DMS53 (cell line): ENCODE data around the gene TEN1.
A peak's percentile ranks its signal among the peaks of the same experiment; 100 is the strongest.

Source experiments
- DNase-seq: peaks from one replicate; lab custom pipeline; 2025; lab: John Stamatoyannopoulos, UW

TEN1 gene

GRCh38 chr17:75976175-75976848 is 2.7 kb upstream of the TEN1 start:
- DNase-seq, result no peak

- peak; percentile 92 for DNase-seq
These were observed 706 bp downstream of the TEN1 start for GRCh38 chr17:75979705-75980187.

DNA sequence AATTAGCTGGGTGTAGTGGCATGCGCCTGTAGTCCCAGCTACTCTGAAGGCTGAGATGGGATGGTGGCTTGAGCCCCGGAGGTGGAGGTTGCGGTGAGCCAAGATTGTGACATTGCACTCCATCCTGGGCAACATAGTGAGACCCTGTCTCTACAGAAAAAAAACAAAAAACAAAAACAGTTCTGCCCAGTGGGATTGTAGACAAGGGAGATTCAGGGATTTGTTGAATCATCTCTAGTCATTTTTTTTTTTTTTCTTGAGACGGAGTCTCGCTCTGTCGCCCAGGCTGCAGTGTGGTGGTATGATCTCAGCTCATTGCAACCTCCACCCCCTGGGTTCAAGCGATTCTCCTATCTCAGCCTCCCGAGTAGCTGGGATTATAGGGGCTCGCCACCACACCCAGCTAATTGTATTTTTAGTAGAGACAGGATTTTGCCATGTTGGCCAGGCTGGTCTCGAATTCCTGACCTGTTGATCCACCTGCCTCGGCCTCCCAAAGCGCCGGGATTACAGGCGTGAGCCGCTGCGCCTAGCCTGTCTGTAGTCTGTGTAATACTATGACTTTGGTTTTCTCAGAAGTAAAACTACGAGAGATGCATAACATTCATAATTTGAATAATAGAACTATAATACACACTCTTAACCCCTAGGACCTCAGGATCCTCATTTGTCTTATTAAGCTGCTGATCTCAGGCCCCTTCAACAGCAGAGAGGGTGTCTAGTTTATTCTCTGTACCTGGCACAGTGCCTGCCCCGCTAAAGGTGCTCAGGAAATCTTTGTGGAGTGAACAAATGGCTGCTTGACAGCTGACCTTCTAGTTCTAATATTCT is 1.4 kb downstream of the TEN1 start:
- peak; percentile 17 for DNase-seq

DNA sequence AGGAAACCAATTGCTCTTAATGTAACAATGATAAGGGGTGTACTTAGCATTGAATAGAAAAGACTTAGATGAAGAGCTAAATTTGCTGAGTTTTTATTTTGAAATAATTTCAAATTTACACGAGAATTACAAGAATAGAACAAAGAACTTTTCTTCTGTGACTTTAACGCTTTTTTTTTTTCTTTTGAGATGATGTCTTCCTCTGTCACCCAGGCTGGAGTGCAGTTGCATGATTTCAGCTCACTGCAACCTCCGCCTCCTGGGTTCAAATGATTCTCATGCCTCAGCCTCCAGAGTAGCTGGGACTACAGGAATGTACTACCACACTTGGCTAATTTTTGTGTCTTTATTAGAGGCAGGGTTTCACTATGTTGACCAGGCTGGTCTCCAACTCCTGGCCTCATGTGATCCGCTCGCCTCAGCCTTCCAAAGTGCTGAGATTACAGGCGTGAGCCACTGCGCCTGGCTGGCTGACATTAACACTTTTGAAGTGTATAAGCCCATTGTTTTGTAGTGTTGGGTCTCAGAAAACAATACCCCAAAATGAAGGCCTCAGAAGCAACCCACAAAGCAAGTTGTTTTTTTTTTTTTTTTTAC is 2.1 kb downstream of the TEN1 start:
- DNase-seq, result no peak

- DNase-seq, result no peak
These were observed 4.6 kb downstream of the TEN1 start for GRCh38 chr17:75983501-75984181.

DNA sequence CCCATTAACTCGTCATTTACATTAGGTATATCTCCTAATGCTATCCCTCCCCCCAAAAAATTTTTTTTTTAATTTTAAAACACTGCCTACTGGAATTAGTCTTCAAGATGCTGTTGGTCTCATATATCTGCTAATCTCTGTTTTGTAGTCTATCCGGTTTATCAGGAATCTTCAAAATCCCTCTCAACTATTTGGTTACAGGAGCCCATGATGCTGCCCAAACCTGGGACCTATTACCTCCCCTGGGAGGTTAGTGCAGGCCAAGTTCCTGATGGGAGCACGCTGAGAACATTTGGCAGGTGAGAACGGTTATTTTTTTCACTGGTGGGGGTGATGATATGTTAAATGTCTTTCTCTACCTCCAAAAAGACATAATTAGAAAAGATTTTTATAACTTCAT is 6.9 kb downstream of the TEN1 start:
- no peak for DNase-seq

- no peak for DNase-seq
These were observed 8.0 kb downstream of the TEN1 start for GRCh38 chr17:75987041-75987440.

- DNase-seq, result no peak
These were observed 12.4 kb downstream of the TEN1 start for GRCh38 chr17:75991396-75991795.

- no peak for DNase-seq
These were observed 15.8 kb downstream of the TEN1 start for GRCh38 chr17:75994802-75995370.

DNA sequence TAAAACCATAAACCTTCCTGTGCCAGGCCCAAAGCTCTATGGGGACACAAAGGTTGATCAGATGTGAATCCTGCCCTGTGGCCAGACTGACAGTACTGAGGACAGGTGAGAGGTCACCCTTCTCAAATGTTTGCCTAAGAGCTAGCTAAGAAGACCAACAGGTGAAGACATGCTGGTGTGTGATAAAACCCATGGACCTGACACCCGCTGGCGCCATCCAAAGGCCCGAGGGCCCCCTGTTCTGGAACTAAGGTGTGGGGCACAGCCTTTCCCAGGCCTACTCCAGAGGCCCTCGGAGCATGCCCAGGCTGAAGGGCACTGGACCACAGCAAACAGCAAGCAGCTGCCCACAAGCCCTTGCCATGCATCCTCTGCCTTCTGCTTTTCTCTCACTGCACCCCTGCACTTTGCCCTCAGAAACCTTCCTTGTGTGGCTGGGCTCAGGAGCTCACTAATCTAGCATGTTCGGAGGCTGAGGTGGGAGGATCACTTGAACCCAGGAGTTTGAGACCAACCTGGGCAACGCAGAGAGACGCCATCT is 16.4 kb downstream of the TEN1 start:
- no peak for DNase-seq

GRCh38 chr17:75996665-75997590 is 17.9 kb downstream of the TEN1 start:
- DNase-seq, result no peak

DNA sequence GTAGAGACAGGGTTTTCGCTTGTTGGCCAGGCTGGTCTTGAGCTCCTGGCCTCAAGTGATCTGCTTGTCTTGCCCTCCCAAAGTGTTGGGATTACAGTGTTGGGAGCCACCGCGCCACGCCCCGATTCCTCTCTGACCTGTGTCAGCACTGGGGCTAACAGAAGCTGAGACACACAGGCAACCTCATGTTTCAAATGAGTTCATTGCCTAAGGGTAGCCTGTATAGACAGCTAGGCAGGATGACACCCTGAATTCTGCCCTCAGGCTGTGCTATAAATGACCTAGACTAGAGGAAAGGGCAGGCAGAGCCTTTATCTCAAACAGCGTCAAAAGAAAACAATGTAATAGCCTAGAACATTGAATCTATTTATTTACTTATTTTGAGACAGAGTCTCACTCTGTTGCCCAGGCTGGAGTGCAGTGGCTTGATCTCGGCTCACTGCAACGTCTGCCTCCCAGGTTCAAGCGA is 19.3 kb downstream of the TEN1 start:
- no peak for DNase-seq

- peak; percentile 61 for DNase-seq
These were observed 21.1 kb downstream of the TEN1 start for GRCh38 chr17:76000016-76000754.

DNA sequence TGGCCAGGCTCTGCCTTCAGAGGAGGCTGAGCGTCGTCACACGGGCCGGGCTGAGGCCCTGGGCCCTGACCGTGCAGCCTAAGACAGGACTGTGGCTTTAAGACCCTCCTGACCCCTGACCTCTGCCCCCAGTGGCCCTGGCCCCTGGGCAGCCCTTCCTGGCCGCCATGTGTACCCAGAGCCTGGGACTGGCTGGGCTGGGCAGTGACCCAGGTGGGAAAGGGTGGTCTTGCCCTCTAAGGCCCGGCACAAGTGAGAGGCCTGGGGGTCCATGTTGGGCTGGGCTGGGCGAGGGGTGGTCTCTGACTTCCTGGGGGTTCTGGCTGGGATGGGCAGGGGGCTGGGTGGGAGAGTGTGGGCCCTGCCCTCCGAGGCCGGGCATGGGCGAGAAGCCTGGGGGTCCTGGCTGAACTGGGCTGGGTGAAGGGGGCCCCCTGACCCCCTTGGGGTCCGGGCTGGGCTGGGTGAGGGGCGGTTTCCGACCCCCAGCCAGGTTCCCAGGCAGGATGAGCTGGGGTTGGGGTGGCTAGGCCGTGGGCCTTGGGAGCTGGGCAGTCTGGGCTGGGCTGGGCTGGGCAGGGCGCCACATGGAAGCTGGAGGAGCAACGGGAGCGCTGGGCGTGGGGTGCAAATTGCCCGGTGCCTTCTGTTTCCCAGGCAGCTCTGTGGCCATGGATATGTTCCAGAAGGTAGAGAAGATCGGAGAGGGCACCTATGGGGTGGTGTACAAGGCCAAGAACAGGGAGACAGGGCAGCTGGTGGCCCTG is 21.9 kb downstream of the TEN1 start, which contains the start of gene CDK3:
CDK3 (plus strand) TSS at position 101 of the 767 bp plus-strand sequence; CDS start at position 672, 571 bp downstream.
- no peak for DNase-seq

- no peak for DNase-seq
These were observed 23.1 kb downstream of the TEN1 start for GRCh38 chr17:76002100-76002499.

- DNase-seq, result no peak
These were observed 24.9 kb downstream of the TEN1 start for GRCh38 chr17:76003915-76004314.

GRCh38 chr17:76004750-76005262 is 25.8 kb downstream of the TEN1 start:
- DNase-seq, result no peak
